ENCODE results near the gene INPP1.

The INPP1 gene

GRCh38 chr2:190410166-190410565, 66.8 kb downstream of the INPP1 start:
- peak in 1 of 2 experiments; percentile 55 for DNase-seq

- DNase-seq, result no peak
These were observed 69.6 kb downstream of the INPP1 start for GRCh38 chr2:190412966-190413365.

GRCh38 chr2:190413421-190413820, 70.0 kb downstream of the INPP1 start:
- no peak for DNase-seq

GRCh38 chr2:190415251-190415650, 71.9 kb downstream of the INPP1 start:
- no peak for DNase-seq

- DNase-seq, result no peak
These were observed 72.7 kb downstream of the INPP1 start for GRCh38 chr2:190415794-190416775.

- DNase-seq, result no peak
These were observed 73.9 kb downstream of the INPP1 start for GRCh38 chr2:190417045-190417842.

GRCh38 chr2:190418727-190419126, 75.3 kb downstream of the INPP1 start:
- no peak for DNase-seq

- DNase-seq, result no peak
These were observed 77.4 kb downstream of the INPP1 start for GRCh38 chr2:190420801-190421200.
